ENCODE results near the gene DOK3. TPM values are rescaled to one million over a fixed set of nuclear protein-coding genes. Genes with fewer than 3 reads are reported as not detected.

The DOK3 gene
- total and polyA plus RNA-seq, 10 of the 15 experiments (the other 5 are each of a cell fraction or from before 2014, with no cell fraction given), result 6.6 to 107 (median 52.1) TPM

DNA sequence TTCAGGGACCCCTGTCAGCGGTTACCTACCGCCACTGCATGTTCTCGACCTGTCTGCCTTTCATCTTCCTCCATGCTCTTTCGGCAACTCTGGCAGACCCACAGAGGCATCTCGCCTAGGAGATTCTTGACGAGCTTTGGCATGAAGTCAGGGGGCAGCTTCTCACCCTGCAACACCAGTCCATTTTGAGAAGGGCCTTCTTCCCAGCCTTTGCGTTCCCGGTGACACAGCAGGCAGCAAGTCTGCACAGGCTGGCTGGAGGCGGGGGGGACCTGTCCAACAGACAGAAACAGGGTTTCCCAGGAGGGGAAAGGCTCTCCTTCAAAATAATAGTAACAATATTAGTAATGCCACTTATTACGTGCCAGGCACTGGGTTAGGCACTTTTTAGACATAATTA is 29.2 kb upstream of the DOK3 start (continued):
- TF ChIP-seq, protein P1, sequence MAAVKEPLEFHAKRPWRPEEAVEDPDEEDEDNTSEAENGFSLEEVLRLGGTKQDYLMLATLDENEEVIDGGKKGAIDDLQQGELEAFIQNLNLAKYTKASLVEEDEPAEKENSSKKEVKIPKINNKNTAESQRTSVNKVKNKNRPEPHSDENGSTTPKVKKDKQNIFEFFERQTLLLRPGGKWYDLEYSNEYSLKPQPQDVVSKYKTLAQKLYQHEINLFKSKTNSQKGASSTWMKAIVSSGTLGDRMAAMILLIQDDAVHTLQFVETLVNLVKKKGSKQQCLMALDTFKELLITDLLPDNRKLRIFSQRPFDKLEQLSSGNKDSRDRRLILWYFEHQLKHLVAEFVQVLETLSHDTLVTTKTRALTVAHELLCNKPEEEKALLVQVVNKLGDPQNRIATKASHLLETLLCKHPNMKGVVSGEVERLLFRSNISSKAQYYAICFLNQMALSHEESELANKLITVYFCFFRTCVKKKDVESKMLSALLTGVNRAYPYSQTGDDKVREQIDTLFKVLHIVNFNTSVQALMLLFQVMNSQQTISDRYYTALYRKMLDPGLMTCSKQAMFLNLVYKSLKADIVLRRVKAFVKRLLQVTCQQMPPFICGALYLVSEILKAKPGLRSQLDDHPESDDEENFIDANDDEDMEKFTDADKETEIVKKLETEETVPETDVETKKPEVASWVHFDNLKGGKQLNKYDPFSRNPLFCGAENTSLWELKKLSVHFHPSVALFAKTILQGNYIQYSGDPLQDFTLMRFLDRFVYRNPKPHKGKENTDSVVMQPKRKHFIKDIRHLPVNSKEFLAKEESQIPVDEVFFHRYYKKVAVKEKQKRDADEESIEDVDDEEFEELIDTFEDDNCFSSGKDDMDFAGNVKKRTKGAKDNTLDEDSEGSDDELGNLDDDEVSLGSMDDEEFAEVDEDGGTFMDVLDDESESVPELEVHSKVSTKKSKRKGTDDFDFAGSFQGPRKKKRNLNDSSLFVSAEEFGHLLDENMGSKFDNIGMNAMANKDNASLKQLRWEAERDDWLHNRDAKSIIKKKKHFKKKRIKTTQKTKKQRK (IDR thresholded peaks at IDR 0.05; ENCODE audit: low read depth, low read length), result no peak
- TF ChIP-seq KAT2A (conservative IDR thresholded peaks at IDR 0.05; ENCODE audit: control insufficient read depth, low read depth, low read length), result no peak
- TF ChIP-seq BCL11A (IDR thresholded peaks at IDR 0.05; ENCODE audit: low read depth, low read length), result no peak
- TF ChIP-seq, protein P2, sequence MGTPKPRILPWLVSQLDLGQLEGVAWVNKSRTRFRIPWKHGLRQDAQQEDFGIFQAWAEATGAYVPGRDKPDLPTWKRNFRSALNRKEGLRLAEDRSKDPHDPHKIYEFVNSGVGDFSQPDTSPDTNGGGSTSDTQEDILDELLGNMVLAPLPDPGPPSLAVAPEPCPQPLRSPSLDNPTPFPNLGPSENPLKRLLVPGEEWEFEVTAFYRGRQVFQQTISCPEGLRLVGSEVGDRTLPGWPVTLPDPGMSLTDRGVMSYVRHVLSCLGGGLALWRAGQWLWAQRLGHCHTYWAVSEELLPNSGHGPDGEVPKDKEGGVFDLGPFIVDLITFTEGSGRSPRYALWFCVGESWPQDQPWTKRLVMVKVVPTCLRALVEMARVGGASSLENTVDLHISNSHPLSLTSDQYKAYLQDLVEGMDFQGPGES (IDR thresholded peaks at IDR 0.05), result no peak
- TF ChIP-seq, protein P3, sequence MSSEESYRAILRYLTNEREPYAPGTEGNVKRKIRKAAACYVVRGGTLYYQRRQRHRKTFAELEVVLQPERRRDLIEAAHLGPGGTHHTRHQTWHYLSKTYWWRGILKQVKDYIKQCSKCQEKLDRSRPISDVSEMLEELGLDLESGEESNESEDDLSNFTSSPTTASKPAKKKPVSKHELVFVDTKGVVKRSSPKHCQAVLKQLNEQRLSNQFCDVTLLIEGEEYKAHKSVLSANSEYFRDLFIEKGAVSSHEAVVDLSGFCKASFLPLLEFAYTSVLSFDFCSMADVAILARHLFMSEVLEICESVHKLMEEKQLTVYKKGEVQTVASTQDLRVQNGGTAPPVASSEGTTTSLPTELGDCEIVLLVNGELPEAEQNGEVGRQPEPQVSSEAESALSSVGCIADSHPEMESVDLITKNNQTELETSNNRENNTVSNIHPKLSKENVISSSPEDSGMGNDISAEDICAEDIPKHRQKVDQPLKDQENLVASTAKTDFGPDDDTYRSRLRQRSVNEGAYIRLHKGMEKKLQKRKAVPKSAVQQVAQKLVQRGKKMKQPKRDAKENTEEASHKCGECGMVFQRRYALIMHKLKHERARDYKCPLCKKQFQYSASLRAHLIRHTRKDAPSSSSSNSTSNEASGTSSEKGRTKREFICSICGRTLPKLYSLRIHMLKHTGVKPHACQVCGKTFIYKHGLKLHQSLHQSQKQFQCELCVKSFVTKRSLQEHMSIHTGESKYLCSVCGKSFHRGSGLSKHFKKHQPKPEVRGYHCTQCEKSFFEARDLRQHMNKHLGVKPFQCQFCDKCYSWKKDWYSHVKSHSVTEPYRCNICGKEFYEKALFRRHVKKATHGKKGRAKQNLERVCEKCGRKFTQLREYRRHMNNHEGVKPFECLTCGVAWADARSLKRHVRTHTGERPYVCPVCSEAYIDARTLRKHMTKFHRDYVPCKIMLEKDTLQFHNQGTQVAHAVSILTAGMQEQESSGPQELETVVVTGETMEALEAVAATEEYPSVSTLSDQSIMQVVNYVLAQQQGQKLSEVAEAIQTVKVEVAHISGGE (CRISPR knock-in tag; IDR thresholded peaks at IDR 0.05), result no peak
- no peak for TF ChIP-seq CHD1 (IDR thresholded peaks at IDR 0.05; ENCODE audit: low read depth, low read length)

Measured in GM12878 (cell line).